ENCODE data around the gene PAX5.

DNA sequence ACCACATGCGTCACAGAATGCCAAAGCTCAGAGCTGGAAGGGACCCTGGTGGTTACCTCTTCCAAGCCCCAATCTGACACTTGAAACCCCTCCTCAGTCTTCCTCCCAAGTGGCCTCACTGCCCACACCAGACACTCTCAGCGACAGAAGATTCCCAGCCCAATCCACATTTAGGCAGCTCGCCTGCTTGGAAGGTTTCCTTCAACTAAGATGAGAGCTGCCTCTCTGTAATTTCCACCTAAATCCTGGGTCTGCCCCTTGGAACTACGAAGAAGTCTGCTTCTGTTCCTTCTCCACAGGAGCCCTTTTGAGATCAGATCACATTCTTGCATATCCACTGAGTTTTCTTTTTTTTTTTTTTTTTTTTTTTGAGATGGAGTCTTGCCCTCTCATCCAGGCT lies 83.7 kb downstream of the PAX5 start:
- TF ChIP-seq CTCF (IDR thresholded peaks at IDR 0.05) = no peak
- TF ChIP-seq POLR2A (IDR thresholded peaks at IDR 0.05) = no peak
- TF ChIP-seq POLR2AphosphoS5 (IDR thresholded peaks at IDR 0.05; ENCODE audit: insufficient read depth in 1 of 2, low read depth in 1 of 2) = no peak
